ENCODE measurements around the gene UBE2I.

The UBE2I gene

DNA sequence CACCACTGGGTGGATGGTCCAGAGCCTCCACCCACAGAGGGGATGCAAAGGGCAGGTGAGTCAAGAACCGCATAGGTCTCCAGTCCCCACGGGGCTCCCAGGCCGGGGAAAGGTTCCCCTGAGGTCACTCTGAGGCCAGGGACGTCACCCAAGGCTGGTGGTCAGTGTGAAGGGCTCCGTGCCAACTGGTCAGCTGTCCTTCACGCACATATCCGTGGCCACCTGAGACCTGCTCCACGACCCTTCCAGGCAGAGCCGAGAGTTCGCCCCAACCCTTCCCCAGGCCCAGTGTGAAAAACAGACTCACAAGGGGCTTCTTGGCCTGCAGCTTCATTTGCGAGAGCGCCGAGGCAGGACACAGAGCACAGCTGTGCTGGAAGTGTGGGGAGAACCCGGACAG lies 39.5 kb downstream of the UBE2I start:
- no peaks in the 10 kb centered on the region for H3K9me3 ChIP-seq (ENCODE audit: control insufficient read depth in 2 of 2, low read length in 2 of 2)
- peaks cover 0 to 18% of the 10 kb centered on the region in 2 donors for H3K36me3 ChIP-seq (ENCODE audit: control insufficient read depth in 2 of 2, insufficient read depth in 2 of 2, low read length in 2 of 2)

DNA sequence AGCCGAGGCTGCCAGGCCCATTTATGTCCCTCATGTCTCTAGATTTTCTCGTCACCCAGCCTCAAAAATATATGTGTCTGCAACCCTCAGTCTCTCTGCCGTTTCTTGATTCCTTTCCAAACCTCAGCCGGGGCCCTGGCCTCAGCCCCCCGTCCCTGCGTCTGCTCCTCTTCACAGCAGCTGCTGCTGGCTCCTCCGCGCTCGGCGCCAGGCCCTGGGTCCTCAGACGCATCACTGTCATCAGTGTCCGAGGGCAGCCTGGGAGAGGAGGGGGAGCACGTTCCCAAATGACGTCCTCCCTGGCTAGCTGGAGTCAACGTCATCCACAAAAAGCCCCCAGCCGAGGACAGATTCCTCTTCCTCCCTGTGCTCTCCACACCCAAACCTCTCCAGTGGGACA lies 39.9 kb downstream of the UBE2I start:
- Histone ChIP-seq H3K36me3 (ENCODE audit: control insufficient read depth in 2 of 2, insufficient read depth in 2 of 2, low read length in 2 of 2) (peaks cover 0 to 18% of the 10 kb centered on the region in 2 donors), H3K4me1 (ENCODE audit: control insufficient read depth in 2 of 2, insufficient read depth in 2 of 2, low read length in 2 of 2) (peaks cover 14 to 21% of the 10 kb centered on the region in 2 donors), H3K27ac (ENCODE audit: low read depth in 2 of 2, low read length in 2 of 2) (no peak overlapping the region), H3K4me3 (ENCODE audit: low read length in 2 of 2) (no peak overlapping the region), H3K9ac (ENCODE audit: low read depth in 1 of 2, low read length in 2 of 2) (no peak overlapping the region), H3K27me3 (ENCODE audit: control insufficient read depth in 2 of 2, insufficient read depth in 2 of 2, low read length in 2 of 2) (no peaks in the 10 kb centered on the region), H3K9me3 (ENCODE audit: control insufficient read depth in 2 of 2, low read length in 2 of 2) (no peaks in the 10 kb centered on the region)

More for the DNA sequence above, 39.5 kb downstream of the UBE2I start:
- H3K27ac ChIP-seq (ENCODE audit: low read depth in 2 of 2, low read length in 2 of 2), result no peak overlapping the region
- no peak overlapping the region for H3K4me3 ChIP-seq (ENCODE audit: low read length in 2 of 2)
- no peaks in the 10 kb centered on the region for H3K27me3 ChIP-seq (ENCODE audit: control insufficient read depth in 2 of 2, insufficient read depth in 2 of 2, low read length in 2 of 2)
- H3K9ac ChIP-seq (ENCODE audit: low read depth in 1 of 2, low read length in 2 of 2), result no peak overlapping the region
- peaks cover 16 to 25% of the 10 kb centered on the region in 2 donors for H3K4me1 ChIP-seq (ENCODE audit: control insufficient read depth in 2 of 2, insufficient read depth in 2 of 2, low read length in 2 of 2)

DNA sequence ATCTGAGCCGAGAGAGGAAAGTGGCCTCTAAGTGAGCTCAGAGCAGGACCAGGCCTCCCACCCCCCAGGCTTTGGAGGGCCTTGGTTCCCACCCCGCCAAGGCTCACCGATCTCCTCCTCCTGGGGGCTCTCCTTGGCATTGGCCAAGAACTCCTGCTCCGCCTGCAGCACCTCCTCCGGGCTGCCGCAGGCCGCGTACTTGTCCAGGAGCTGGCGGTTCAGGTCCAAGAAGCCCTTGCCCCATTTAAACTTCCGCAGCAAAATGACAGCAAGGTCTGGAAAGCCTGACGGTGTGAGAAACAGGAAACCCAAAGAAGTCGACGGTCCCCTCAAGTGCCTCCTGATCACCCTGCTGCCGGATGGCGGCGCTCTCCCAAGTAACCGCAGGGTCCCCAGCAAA lies 40.5 kb downstream of the UBE2I start:
- Histone ChIP-seq H3K9me3 (ENCODE audit: control insufficient read depth in 2 of 2, low read length in 2 of 2) (no peaks in the 10 kb centered on the region), H3K4me3 (ENCODE audit: low read length in 2 of 2) (no peak overlapping the region), H3K9ac (ENCODE audit: low read depth in 1 of 2, low read length in 2 of 2) (no peak overlapping the region), H3K27ac (ENCODE audit: low read depth in 2 of 2, low read length in 2 of 2) (no peak overlapping the region), H3K27me3 (ENCODE audit: control insufficient read depth in 2 of 2, insufficient read depth in 2 of 2, low read length in 2 of 2) (no peaks in the 10 kb centered on the region), H3K4me1 (ENCODE audit: control insufficient read depth in 2 of 2, insufficient read depth in 2 of 2, low read length in 2 of 2) (peaks cover 14 to 20% of the 10 kb centered on the region in 2 donors), H3K36me3 (ENCODE audit: control insufficient read depth in 2 of 2, insufficient read depth in 2 of 2, low read length in 2 of 2) (peaks cover 0 to 20% of the 10 kb centered on the region in 2 donors)

DNA sequence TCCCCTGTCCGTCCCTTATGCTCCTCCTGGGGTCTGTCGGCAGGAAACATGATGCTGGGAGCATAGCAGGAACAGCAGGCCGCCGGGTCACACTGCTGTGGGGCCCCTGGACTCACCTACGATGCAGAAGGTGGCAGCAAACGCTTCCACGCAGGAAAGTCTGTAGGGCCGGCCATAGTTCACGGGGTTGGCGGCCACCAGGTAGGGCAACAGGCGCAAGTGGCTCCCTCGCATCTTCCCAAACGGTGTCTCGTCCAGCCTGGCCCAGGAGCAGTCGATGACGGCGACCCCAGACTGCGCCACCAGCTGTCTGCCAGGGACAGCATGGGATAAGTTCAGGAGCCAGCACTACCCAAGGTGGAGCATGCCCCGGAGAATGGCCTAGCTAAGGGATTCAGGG lies 41.3 kb downstream of the UBE2I start:
- Histone ChIP-seq H3K4me1 (ENCODE audit: control insufficient read depth in 2 of 2, insufficient read depth in 2 of 2, low read length in 2 of 2) (peaks cover 14 to 20% of the 10 kb centered on the region in 2 donors), H3K27ac (ENCODE audit: low read depth in 2 of 2, low read length in 2 of 2) (no peak overlapping the region), H3K4me3 (ENCODE audit: low read length in 2 of 2) (peak overlapping the region; percentile 86 to 91), H3K36me3 (ENCODE audit: control insufficient read depth in 2 of 2, insufficient read depth in 2 of 2, low read length in 2 of 2) (peaks cover 0 to 20% of the 10 kb centered on the region in 2 donors), H3K9ac (ENCODE audit: low read depth in 1 of 2, low read length in 2 of 2) (peak overlapping the region; percentile 70 to 83), H3K27me3 (ENCODE audit: control insufficient read depth in 2 of 2, insufficient read depth in 2 of 2, low read length in 2 of 2) (no peaks in the 10 kb centered on the region), H3K9me3 (ENCODE audit: control insufficient read depth in 2 of 2, low read length in 2 of 2) (no peaks in the 10 kb centered on the region)

DNA sequence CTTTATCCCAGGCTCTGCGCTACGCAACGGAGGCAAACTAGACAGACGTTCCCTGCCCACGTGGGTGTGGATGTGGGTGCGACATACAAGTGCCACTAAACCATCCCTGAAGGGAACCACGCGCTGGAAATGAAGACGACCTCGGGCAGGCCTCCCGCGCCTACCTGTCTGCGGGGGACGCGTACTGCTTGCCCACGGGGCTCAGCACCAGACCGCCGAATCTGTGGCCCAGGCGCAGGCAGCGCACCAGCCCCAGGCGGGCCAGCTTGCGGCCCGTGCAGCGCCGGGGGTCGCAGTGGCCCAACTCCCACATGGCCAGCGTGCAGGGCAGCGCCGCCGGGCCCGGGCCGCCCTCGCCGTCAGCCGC lies 41.8 kb downstream of the UBE2I start:
- peak overlapping the region; percentile 70 to 83 for H3K9ac ChIP-seq (ENCODE audit: low read depth in 1 of 2, low read length in 2 of 2)
- peaks cover 14 to 20% of the 10 kb centered on the region in 2 donors for H3K4me1 ChIP-seq (ENCODE audit: control insufficient read depth in 2 of 2, insufficient read depth in 2 of 2, low read length in 2 of 2)
- no peaks in the 10 kb centered on the region for H3K9me3 ChIP-seq (ENCODE audit: control insufficient read depth in 2 of 2, low read length in 2 of 2)
- H3K4me3 ChIP-seq (ENCODE audit: low read length in 2 of 2), result peak overlapping the region; percentile 86 to 91
- H3K27me3 ChIP-seq (ENCODE audit: control insufficient read depth in 2 of 2, insufficient read depth in 2 of 2, low read length in 2 of 2), result no peaks in the 10 kb centered on the region
- H3K36me3 ChIP-seq (ENCODE audit: control insufficient read depth in 2 of 2, insufficient read depth in 2 of 2, low read length in 2 of 2), result peaks cover 0 to 20% of the 10 kb centered on the region in 2 donors
- peak overlapping the region in 1 of 2 donors; percentile 63 for H3K27ac ChIP-seq (ENCODE audit: low read depth in 2 of 2, low read length in 2 of 2)

DNA sequence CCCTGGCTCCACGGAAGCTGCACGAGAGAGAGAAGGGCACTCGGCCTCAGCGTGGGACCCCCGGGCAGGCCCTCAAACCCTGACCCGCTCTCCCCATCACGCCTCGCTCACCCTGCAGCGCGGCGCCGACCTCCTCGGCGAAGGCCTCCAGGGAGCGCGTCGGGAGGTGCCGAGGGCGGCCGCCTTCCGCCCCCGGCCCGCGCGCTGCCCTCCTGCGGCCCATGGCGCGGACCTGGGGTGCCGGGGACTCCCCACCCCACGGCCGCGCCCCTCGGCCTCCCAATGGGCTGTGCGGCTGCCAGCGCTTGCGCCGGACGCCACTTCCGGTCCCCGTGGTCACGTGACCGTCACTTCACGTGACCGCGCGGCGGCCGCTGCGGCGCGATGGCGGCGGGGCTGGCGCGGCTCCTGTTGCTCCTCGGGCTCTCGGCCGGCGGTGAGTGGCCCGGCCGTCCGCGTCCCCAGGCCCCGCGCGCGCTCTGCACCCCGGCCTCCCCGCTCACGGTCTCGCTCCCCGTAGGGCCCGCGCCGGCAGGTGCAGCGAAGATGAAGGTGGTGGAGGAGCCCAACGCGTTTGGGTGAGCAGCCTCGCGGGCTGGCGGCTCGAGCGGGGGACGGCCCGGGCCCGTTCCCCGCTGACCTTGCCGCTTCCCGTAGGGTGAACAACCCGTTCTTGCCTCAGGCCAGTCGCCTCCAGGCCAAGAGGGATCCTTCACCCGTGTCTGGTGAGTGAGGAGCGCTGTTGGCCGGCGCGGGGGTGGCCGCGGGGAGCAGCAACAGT lies 42.3 kb downstream of the UBE2I start, which contains the start of the genes GNPTG and TSR3:
TSS of gene GNPTG (plus strand) at position 350 of the 781 bp plus-strand sequence. CDS start at position 385, 35 bp downstream.
TSS of gene TSR3 (minus strand) at position 297 of the 781 bp plus-strand sequence. CDS start at position 223, 74 bp downstream.
- peak within 1 kb of the TSS; percentile 86 to 91 for H3K4me3 ChIP-seq (ENCODE audit: low read length in 2 of 2)
- H3K4me1 ChIP-seq (ENCODE audit: control insufficient read depth in 2 of 2, insufficient read depth in 2 of 2, low read length in 2 of 2), result peaks cover 14 to 20% of the 10 kb centered on the region in 2 donors
- H3K27me3 ChIP-seq (ENCODE audit: control insufficient read depth in 2 of 2, insufficient read depth in 2 of 2, low read length in 2 of 2), result no peaks in the 10 kb centered on the region
- H3K27ac ChIP-seq (ENCODE audit: low read depth in 2 of 2, low read length in 2 of 2), result peak within 1 kb of the TSS in 1 of 2 donors; percentile 63
- H3K36me3 ChIP-seq (ENCODE audit: control insufficient read depth in 2 of 2, insufficient read depth in 2 of 2, low read length in 2 of 2), result peaks cover 0 to 20% of the 10 kb centered on the region in 2 donors
- H3K9ac ChIP-seq (ENCODE audit: low read depth in 1 of 2, low read length in 2 of 2), result peak within 1 kb of the TSS; percentile 70 to 83
- no peaks in the 10 kb centered on the region for H3K9me3 ChIP-seq (ENCODE audit: control insufficient read depth in 2 of 2, low read length in 2 of 2)

DNA sequence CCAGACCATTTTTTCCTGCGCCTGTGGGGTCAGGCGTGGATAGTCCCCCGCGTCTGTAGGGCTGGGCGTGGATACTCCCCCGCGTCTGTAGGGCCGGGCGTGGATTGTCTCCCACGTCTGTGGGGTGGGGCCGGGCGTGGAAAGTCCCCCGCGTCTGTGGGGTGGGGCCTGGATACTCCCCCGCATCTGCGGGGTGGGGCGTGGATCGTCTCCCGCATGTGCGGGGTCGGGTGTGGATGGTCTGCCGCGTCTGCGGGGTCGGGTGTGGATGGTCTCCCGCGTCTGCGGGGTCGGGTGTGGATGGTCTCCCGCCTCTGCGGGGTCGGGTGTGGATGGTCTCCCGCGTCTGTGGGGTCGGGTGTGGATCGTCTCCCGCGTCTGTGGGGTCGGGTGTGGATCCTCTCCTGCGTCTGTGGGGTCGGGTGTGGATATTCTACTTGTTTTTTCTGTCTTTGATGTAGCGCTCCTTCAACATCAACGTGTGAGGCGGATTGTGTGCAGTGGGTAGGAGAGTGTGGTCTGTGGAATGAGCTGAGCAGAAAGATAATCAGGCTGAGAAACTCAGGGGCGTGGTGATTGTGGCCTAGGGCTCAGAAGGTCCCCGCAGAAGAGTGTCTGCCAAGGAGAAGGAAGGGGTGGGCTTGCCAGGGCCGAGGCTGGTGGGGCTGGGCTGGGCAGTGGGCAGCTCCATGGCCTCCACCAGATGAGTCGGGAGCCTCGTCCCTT lies 45.5 kb downstream of the UBE2I start:
- Histone ChIP-seq H3K4me1 (ENCODE audit: control insufficient read depth in 2 of 2, insufficient read depth in 2 of 2, low read length in 2 of 2) (peaks cover 14 to 20% of the 10 kb centered on the region in 2 donors), H3K9ac (ENCODE audit: low read depth in 1 of 2, low read length in 2 of 2) (no peak overlapping the region), H3K36me3 (ENCODE audit: control insufficient read depth in 2 of 2, insufficient read depth in 2 of 2, low read length in 2 of 2) (peaks cover 0 to 8% of the 10 kb centered on the region in 2 donors), H3K27ac (ENCODE audit: low read depth in 2 of 2, low read length in 2 of 2) (no peak overlapping the region), H3K9me3 (ENCODE audit: control insufficient read depth in 2 of 2, low read length in 2 of 2) (no peaks in the 10 kb centered on the region), H3K4me3 (ENCODE audit: low read length in 2 of 2) (no peak overlapping the region), H3K27me3 (ENCODE audit: control insufficient read depth in 2 of 2, insufficient read depth in 2 of 2, low read length in 2 of 2) (no peaks in the 10 kb centered on the region)

DNA sequence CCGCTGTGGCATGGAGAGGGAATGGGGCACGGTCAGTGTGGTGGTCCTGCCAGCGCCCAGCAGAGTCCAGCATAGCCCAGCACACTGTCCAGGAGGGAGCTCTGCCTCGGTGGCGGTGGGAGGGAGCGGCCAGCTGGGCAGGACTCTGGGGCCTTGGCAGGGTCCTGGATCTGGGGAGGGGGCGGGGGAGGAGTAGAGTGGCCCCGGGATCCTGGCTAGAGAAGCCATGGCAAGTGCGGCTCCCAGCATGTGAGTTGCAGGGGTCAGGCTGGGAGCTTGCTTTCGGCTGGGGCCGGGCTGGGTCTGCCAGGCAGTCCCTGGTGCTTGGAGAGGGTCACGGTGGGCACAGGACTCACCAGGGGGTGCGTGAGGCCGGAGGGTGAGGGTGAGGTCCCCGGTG lies 46.2 kb downstream of the UBE2I start:
- Histone ChIP-seq H3K27ac (ENCODE audit: low read depth in 2 of 2, low read length in 2 of 2) (no peak overlapping the region), H3K9me3 (ENCODE audit: control insufficient read depth in 2 of 2, low read length in 2 of 2) (no peaks in the 10 kb centered on the region), H3K9ac (ENCODE audit: low read depth in 1 of 2, low read length in 2 of 2) (no peak overlapping the region), H3K36me3 (ENCODE audit: control insufficient read depth in 2 of 2, insufficient read depth in 2 of 2, low read length in 2 of 2) (peaks cover 0 to 6% of the 10 kb centered on the region in 2 donors), H3K4me3 (ENCODE audit: low read length in 2 of 2) (no peak overlapping the region), H3K4me1 (ENCODE audit: control insufficient read depth in 2 of 2, insufficient read depth in 2 of 2, low read length in 2 of 2) (peaks cover 12 to 16% of the 10 kb centered on the region in 2 donors), H3K27me3 (ENCODE audit: control insufficient read depth in 2 of 2, insufficient read depth in 2 of 2, low read length in 2 of 2) (no peaks in the 10 kb centered on the region)

DNA sequence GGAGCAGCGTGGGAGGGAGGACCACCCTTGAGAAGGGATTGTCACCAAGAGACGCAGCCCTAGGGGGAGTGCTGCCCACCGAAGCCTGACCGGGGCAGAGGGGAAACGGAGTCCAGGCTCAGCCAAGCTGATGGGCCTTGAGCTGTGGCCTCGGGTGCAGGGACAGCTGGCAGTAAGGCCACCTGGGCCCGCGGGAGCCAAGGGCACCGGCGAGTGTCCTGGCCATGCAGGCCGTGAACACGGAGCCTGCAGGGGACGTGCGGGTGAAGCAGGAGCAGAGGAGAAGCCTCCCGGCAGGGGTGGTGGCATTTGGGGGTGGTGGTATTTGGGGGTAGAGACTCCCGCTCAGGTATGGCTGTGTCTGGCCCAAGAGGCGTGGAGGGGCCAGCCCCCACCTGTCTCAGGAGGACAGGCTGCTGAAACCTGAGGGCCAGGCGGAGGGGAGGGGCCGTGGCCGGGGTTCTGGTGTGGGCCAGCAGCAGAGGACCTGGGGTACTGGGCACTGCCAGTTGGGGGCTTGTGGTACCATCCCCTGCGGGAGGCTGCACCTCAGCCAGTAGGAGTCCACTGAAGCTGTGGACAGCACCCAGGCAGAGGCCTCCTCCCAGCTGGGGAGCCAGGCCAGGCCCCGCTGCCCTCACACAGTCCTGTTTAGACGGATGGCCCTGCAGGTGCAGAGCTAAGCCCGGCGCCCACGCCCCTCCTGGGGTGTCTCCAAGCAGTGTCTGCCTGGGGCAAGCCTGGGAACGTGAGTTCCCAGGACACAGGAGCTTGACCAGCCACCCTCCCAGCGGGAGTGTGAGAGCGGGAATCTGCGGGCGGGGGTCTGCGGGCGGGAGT lies 46.8 kb downstream of the UBE2I start:
- no peaks in the 10 kb centered on the region for H3K27me3 ChIP-seq (ENCODE audit: control insufficient read depth in 2 of 2, insufficient read depth in 2 of 2, low read length in 2 of 2)
- no peaks in the 10 kb centered on the region for H3K9me3 ChIP-seq (ENCODE audit: control insufficient read depth in 2 of 2, low read length in 2 of 2)
- H3K4me1 ChIP-seq (ENCODE audit: control insufficient read depth in 2 of 2, insufficient read depth in 2 of 2, low read length in 2 of 2), result peaks cover 5 to 9% of the 10 kb centered on the region in 2 donors
- H3K27ac ChIP-seq (ENCODE audit: low read depth in 2 of 2, low read length in 2 of 2), result no peak overlapping the region
- H3K4me3 ChIP-seq (ENCODE audit: low read length in 2 of 2), result no peak overlapping the region
- no peak overlapping the region for H3K9ac ChIP-seq (ENCODE audit: low read depth in 1 of 2, low read length in 2 of 2)
- H3K36me3 ChIP-seq (ENCODE audit: control insufficient read depth in 2 of 2, insufficient read depth in 2 of 2, low read length in 2 of 2), result peaks cover 0 to 10% of the 10 kb centered on the region in 2 donors

Data from mucosa of rectum (tissue), 2 donors.